C4-2B (cell line): Measurements from ENCODE around the gene SPIRE2.

Experiments
- CTCF ChIP-seq: fragments of 450-650 bp; conservative IDR thresholded peaks from 2 replicates; pipeline ENCODE4 v1.5.1; 2017; ENCODE audit warnings: mild to moderate bottlenecking
- ZFX ChIP-seq: fragments of 450-650 bp; IDR thresholded peaks from 2 replicates; pipeline ENCODE4 v1.6.1; 2017

- TF ChIP-seq CTCF (no peak), ZFX (no peak)
Measured at GRCh38 chr16:89801800-89802199, 26.5 kb upstream of the SPIRE2 start.
